Nephron progenitor cell (in vitro differentiated cells): ENCODE results near the gene LPP.

Experiments used
- DNase-seq: peaks from one replicate; pipeline ENCODE4 v3.0.0; 2021
- H3K27ac Mint-ChIP-seq: 2 replicates; pipeline ENCODE4 v1.8.0; 2021; ENCODE audit warnings: mild to moderate bottlenecking, moderate library complexity, mixed read lengths
- H3K27me3 Mint-ChIP-seq: 2 replicates; pipeline ENCODE4 v1.8.0; 2021; ENCODE audit warnings: mild to moderate bottlenecking, low read depth, mixed read lengths; ENCODE audit not compliant: poor library complexity
- H3K36me3 Mint-ChIP-seq: 2 replicates; pipeline ENCODE4 v1.8.0; 2021; ENCODE audit warnings: low read depth, mixed read lengths
- H3K4me1 Mint-ChIP-seq: 2 replicates; pipeline ENCODE4 v1.8.0; 2021; ENCODE audit warnings: mixed read lengths
- H3K4me3 Mint-ChIP-seq: 2 replicates; pipeline ENCODE4 v1.8.0; 2021; ENCODE audit warnings: mild to moderate bottlenecking, moderate library complexity, mixed read lengths
- H3K9me3 Mint-ChIP-seq: 2 replicates; pipeline ENCODE4 v1.8.0; 2021; ENCODE audit warnings: mild to moderate bottlenecking, moderate library complexity, mixed read lengths
- TF ChIP-seq, protein P1 (sequence below): fragments of 200-600 bp; sonication (generic); IDR thresholded peaks from 2 replicates; pipeline ENCODE4 v1.5.0; 2021; ENCODE audit warnings: antibody characterized with exemption

Gene LPP

DNA sequence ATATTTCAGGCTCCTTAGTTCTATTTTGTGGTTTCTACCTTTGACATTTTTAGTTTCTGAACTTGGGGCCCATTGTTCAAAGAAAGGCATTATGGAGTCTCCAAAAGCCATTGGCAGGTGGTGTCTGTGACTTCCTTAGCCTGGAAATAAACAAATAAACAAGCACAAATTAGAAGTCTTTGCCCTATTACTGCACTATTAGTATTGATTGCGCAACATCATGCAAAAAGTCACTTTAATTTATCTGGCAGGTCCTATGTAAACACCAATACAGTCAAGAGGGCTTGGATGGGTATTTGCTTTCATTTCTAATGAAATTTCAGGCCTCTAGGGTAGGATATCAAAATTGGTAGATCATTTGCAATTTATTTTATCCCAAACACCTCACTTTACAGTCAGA lies 85.6 kb downstream of the LPP start:
- Mint-ChIP-seq H3K27ac (no peak overlapping the region), H3K4me1 (peaks cover 17% of the 10 kb centered on the region), H3K9me3 (no peaks in the 10 kb centered on the region), H3K36me3 (peaks cover 5% of the 10 kb centered on the region), H3K4me3 (no peak overlapping the region), H3K27me3 (peaks cover 11% of the 10 kb centered on the region)
- no peak for DNase-seq
- TF ChIP-seq, protein P1, sequence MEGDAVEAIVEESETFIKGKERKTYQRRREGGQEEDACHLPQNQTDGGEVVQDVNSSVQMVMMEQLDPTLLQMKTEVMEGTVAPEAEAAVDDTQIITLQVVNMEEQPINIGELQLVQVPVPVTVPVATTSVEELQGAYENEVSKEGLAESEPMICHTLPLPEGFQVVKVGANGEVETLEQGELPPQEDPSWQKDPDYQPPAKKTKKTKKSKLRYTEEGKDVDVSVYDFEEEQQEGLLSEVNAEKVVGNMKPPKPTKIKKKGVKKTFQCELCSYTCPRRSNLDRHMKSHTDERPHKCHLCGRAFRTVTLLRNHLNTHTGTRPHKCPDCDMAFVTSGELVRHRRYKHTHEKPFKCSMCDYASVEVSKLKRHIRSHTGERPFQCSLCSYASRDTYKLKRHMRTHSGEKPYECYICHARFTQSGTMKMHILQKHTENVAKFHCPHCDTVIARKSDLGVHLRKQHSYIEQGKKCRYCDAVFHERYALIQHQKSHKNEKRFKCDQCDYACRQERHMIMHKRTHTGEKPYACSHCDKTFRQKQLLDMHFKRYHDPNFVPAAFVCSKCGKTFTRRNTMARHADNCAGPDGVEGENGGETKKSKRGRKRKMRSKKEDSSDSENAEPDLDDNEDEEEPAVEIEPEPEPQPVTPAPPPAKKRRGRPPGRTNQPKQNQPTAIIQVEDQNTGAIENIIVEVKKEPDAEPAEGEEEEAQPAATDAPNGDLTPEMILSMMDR, result no peak

DNA sequence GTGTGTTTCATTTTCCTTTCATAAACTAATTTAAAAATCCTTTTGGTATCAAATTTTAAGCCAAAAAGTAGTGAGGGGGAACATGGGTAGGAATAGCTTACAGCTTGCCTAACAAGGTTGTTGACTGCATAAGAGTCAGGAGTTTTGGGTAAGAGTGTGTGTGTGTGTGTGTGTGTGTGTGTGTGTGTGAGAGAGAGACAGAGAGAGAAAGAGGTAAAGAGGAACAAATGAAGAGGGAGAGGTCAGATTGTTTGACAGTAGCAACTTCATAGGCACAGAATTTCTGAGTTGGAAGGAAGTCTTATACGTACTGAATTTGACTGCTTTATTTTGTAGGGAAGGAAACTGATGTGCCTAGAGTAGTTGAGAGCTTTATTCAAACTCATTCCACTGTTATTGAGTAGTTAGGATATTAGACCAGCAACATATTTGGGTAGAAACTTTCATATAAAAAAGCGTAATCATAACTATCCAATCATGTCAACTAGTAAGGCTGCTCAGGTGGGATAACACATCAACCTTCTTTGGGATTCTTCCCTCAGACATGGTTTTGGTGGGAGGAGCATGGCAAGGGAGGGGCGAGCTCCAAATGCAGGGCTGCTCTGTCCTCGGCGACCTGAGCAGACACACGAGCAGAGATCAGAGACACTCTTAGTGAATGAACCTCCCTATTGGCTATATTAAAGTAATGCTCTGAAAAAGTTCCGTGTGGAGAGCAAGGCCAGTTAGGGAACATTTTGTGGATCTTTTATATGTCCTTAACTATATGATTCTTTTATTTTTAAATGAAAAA lies 86.4 kb downstream of the LPP start:
- H3K9me3 Mint-ChIP-seq, result no peaks in the 10 kb centered on the region
- DNase-seq, result no peak
- peaks cover 9% of the 10 kb centered on the region for H3K27me3 Mint-ChIP-seq
- TF ChIP-seq, protein P1, result no peak
- peaks cover 17% of the 10 kb centered on the region for H3K4me1 Mint-ChIP-seq
- no peak overlapping the region for H3K4me3 Mint-ChIP-seq
- no peaks in the 10 kb centered on the region for H3K36me3 Mint-ChIP-seq
- H3K27ac Mint-ChIP-seq, result no peak overlapping the region

DNA sequence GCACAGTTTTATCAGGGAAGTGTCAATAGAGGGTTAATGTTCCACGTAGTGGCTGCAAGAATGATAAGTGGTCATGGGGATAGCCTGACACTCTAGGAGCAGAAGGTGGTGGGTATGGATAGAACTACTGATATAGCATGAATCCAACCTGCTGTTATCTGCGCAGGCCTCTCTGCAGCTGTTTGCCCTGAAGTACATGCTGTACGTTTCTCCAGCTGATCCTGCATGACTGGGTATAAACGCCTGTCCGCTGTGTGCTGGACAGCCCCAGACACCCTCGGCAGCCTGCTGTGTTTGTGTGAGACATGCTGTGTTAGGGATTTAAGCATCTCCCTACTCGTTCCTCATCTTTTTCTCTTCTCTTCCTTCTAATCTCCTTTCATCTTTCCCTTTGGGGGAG lies 87.1 kb downstream of the LPP start:
- Mint-ChIP-seq H3K9me3 (no peaks in the 10 kb centered on the region), H3K4me3 (no peak overlapping the region), H3K27ac (no peak overlapping the region), H3K27me3 (peaks cover 9% of the 10 kb centered on the region), H3K36me3 (no peaks in the 10 kb centered on the region), H3K4me1 (peaks cover 17% of the 10 kb centered on the region)
- TF ChIP-seq, protein P1, result no peak
- no peak for DNase-seq

DNA sequence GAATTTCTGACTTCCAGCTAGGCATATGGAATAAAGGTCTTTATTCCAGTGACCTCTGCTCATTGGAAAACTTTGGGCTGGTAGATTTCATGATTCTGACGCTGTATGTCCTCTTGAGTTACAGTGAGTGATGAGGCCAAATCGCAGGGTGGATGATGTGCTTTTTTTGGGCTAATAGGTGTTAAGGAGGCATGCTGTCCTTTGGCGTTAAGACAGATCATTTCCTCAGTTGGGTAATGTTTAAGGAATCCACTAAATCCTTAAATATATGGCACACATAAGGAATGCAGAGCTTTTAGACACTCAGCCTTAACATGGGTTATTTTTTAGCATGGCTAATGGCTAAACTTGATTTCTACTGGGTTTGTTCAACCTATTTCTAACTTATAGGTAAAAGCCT lies 87.9 kb downstream of the LPP start:
- no peak overlapping the region for H3K4me3 Mint-ChIP-seq
- H3K27ac Mint-ChIP-seq, result no peak overlapping the region
- TF ChIP-seq, protein P1, result no peak
- peaks cover 12% of the 10 kb centered on the region for H3K27me3 Mint-ChIP-seq
- no peaks in the 10 kb centered on the region for H3K36me3 Mint-ChIP-seq
- H3K9me3 Mint-ChIP-seq, result no peaks in the 10 kb centered on the region
- H3K4me1 Mint-ChIP-seq, result peaks cover 17% of the 10 kb centered on the region
- no peak for DNase-seq

- H3K27me3 Mint-ChIP-seq, result peaks cover 12% of the 10 kb centered on the region
- H3K4me1 Mint-ChIP-seq, result peaks cover 17% of the 10 kb centered on the region
- no peaks in the 10 kb centered on the region for H3K9me3 Mint-ChIP-seq
- H3K36me3 Mint-ChIP-seq, result no peaks in the 10 kb centered on the region
- DNase-seq, result no peak
- TF ChIP-seq, protein P1, result no peak
- H3K4me3 Mint-ChIP-seq, result no peak overlapping the region
- H3K27ac Mint-ChIP-seq, result no peak overlapping the region
These were observed 88.6 kb downstream of the LPP start for GRCh38 chr3:188242436-188243123.
